Natural killer cell (primary cell): ENCODE measurements around the gene LRATD1. TPM values are rescaled to one million over a fixed set of nuclear protein-coding genes. Genes with fewer than 3 reads are reported as not detected.

Experiments
- ATAC-seq, 3 donors: fragments of 150-1000 bp in 2 of 3; fragments of 200-7000 bp in 1 of 3; cut with Tn5 transposase; 1 replicate in 1 of 3; 2 replicates in 2 of 3; pipeline ENCODE4 v1.10.0; 2021; ENCODE audit warnings: mild to moderate bottlenecking in 2 of 3, moderate library complexity in 2 of 3
- DNase-seq, 2 donors: peaks; one replicate each; pipeline versions ENCODE4 v3.0.0 to v3.0.0-alpha.2; 2013 to 2021; ENCODE audit warnings: mixed read lengths in 1 of 2
- H3K27ac ChIP-seq: one replicate; pipeline ENCODE4 v1.5.1; 2013; ENCODE audit warnings: mild to moderate bottlenecking, low read length
- H3K27me3 ChIP-seq: one replicate; pipeline ENCODE4 v1.6.1; 2013; ENCODE audit warnings: low read length; ENCODE audit not compliant: control insufficient read depth, insufficient read depth
- H3K36me3 ChIP-seq: one replicate; pipeline ENCODE4 v1.6.1; 2013; ENCODE audit warnings: low read length; ENCODE audit not compliant: control insufficient read depth, insufficient read depth
- H3K4me1 ChIP-seq: one replicate; pipeline ENCODE4 v1.6.1; 2013; ENCODE audit warnings: low read length; ENCODE audit not compliant: control insufficient read depth, insufficient read depth
- H3K4me3 ChIP-seq: one replicate; pipeline ENCODE4 v1.5.1; 2013; ENCODE audit warnings: low read length
- H3K9me3 ChIP-seq: one replicate; pipeline ENCODE4 v1.6.1; 2013; ENCODE audit warnings: low read length; ENCODE audit not compliant: control insufficient read depth, insufficient read depth
- H3K27ac Mint-ChIP-seq, 2 donors: one replicate each; pipeline ENCODE4 v1.8.0; 2022; ENCODE audit warnings: mild to moderate bottlenecking in 2 of 2, mixed read lengths in 2 of 2, moderate library complexity in 1 of 2
- H3K27me3 Mint-ChIP-seq, 2 donors: one replicate each; pipeline ENCODE4 v1.8.0; 2022; ENCODE audit warnings: low read depth in 2 of 2, mixed read lengths in 2 of 2
- H3K36me3 Mint-ChIP-seq: one replicate; pipeline ENCODE4 v1.8.0; 2022; ENCODE audit warnings: mixed read lengths
- H3K4me1 Mint-ChIP-seq, 2 donors: one replicate each; pipeline ENCODE4 v1.8.0; 2022; ENCODE audit warnings: mixed read lengths in 2 of 2
- H3K4me3 Mint-ChIP-seq: one replicate; pipeline ENCODE4 v1.8.0; 2022; ENCODE audit warnings: mild to moderate bottlenecking, moderate library complexity, mixed read lengths
- H3K9me3 Mint-ChIP-seq, 2 donors: one replicate each; pipeline ENCODE4 v1.8.0; 2022; ENCODE audit warnings: mixed read lengths in 2 of 2
- CTCF ChIP-seq: fragments of 200-600 bp; IDR thresholded peaks from one replicate; pipeline ENCODE4 v1.8.0; 2022; ENCODE audit warnings: antibody characterized with exemption
- WGBS: methylation state at CpG from one replicate; pipeline ENCODE4 v1.1.7; 2013; ENCODE audit warnings: missing lambda C conversion rate; ENCODE audit not compliant: insufficient coverage; 5-methylcytosine and 5-hydroxymethylcytosine counted together
- intact Hi-C: fragments of 100-400 bp; cut with micrococcal nuclease; formaldehyde crosslinking; loops from one replicate; pipeline ENCODE4 v1.14.2; 2022
- total RNA-seq, 4 donors: library from RNA; stranded (reverse); fragments of 120-200 nt in 1 of 4; gene quantifications; one replicate each; pipeline versions ENCODE4 v1.2.3 to v1.2.4, GENCODE V29; 2013 to 2022

The LRATD1 gene
- total RNA-seq, 3 donors from 2014 or later (not counting 1 experiment from before 2014, with no cell fraction given): not detected

- Mint-ChIP-seq H3K4me3 (no peak overlapping the region), H3K4me1 (no peaks in the 10 kb centered on the region), H3K27ac (no peak overlapping the region), H3K27me3 (peaks cover 0 to 2% of the 10 kb centered on the region in 2 donors), H3K9me3 (peaks cover 10 to 15% of the 10 kb centered on the region in 2 donors), H3K36me3 (no peaks in the 10 kb centered on the region)
- H3K4me1 ChIP-seq: no peaks in the 10 kb centered on the region
- H3K4me3 ChIP-seq: no peak overlapping the region
- no peak for TF ChIP-seq CTCF
- no peaks in the 10 kb centered on the region for H3K9me3 ChIP-seq
- intact Hi-C loops: no loop called here
- no peak for DNase-seq
- no peak for ATAC-seq
- 89% methylated on average over 1 of the region's 1 CpG for WGBS
- no peaks in the 10 kb centered on the region for H3K36me3 ChIP-seq
- H3K27me3 ChIP-seq: no peaks in the 10 kb centered on the region
- no peak overlapping the region for H3K27ac ChIP-seq
Observed at GRCh38 chr2:14623237-14623636, 9.3 kb upstream of the LRATD1 start.

- H3K27ac ChIP-seq: no peak overlapping the region
- peaks cover 2% of the 10 kb centered on the region for H3K27me3 ChIP-seq
- TF ChIP-seq CTCF: no peak
- Mint-ChIP-seq H3K4me1 (no peaks in the 10 kb centered on the region), H3K27ac (no peak overlapping the region), H3K9me3 (peaks cover 7 to 9% of the 10 kb centered on the region in 2 donors), H3K36me3 (no peaks in the 10 kb centered on the region), H3K27me3 (peaks cover 9 to 21% of the 10 kb centered on the region in 2 donors), H3K4me3 (no peak overlapping the region)
- H3K4me3 ChIP-seq: no peak overlapping the region
- no peaks in the 10 kb centered on the region for H3K4me1 ChIP-seq
- intact Hi-C loops: no loop called here
- no peaks in the 10 kb centered on the region for H3K36me3 ChIP-seq
- ATAC-seq (no peak), DNase-seq (no peak)
- WGBS: 69% methylated on average over 3 of the region's 3 CpGs
- H3K9me3 ChIP-seq: no peaks in the 10 kb centered on the region
Observed at GRCh38 chr2:14626873-14627272, 5.6 kb upstream of the LRATD1 start.

DNA sequence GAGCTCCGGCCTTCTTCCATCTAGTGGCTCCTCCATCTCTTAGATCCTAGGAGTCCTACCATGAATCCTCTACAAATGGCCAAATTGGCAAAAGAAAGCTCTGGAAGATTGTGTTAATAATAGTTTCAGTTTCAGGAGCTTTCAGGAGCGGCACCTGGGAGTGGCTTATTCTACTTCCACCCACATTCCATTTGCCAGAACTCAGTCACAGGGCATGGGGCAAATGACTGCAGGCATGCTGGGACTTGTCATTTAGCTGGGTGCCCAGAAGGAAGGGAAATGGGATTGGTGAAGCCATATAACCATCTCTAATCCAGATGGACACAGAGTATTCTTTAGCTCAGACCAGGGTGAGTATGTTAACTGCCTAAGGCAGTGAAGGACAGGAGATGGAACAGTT, 3.6 kb upstream of the LRATD1 start:
- no peak overlapping the region for H3K27ac ChIP-seq
- no peak for ATAC-seq
- peaks cover 7 to 9% of the 10 kb centered on the region in 2 donors for H3K9me3 Mint-ChIP-seq
- peaks cover 13% of the 10 kb centered on the region for H3K27me3 ChIP-seq
- no peaks in the 10 kb centered on the region for H3K4me1 ChIP-seq
- 80% methylated on average over 1 of the region's 2 CpGs for WGBS
- no peak overlapping the region for H3K27ac Mint-ChIP-seq
- H3K4me3 Mint-ChIP-seq: no peak overlapping the region
- intact Hi-C loops: no loop called here
- H3K27me3 Mint-ChIP-seq: peaks cover 20 to 29% of the 10 kb centered on the region in 2 donors
- no peaks in the 10 kb centered on the region for H3K36me3 ChIP-seq
- no peak for DNase-seq
- H3K36me3 Mint-ChIP-seq: no peaks in the 10 kb centered on the region
- H3K9me3 ChIP-seq: no peaks in the 10 kb centered on the region
- H3K4me3 ChIP-seq: no peak overlapping the region
- no peaks in the 10 kb centered on the region for H3K4me1 Mint-ChIP-seq
- no peak for TF ChIP-seq CTCF

DNA sequence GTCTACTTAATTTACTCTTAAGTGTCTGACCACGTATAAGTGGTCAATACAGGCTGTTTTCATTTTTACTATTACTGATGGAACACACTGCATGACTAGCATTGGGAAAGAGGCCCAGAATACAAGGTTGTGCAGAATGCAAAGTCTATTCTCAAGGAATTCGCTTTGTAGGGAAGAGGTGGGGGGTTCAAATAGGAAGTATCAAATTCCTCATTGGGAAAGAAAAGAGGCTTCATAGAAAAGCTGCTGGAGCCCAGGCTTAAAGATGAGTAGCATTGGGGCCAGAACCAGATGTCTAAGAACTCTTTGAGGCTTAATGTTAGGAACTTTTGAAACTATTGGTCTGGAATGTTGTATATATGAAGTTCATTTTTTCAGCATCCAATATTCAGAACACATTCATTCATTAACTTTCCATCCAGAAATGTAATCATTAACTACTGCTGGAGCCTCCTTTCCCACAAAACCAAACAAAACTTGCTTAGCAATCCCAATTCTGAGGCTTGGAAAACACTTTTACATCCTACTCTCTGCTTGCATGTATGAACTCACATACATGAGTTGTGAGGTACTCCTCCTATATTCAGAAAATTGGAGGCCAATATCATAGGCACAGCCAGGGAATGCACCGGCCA, 994 bp upstream of the LRATD1 start:
- Mint-ChIP-seq H3K4me1 (no peaks in the 10 kb centered on the region), H3K27me3 (peaks cover 32 to 43% of the 10 kb centered on the region in 2 donors), H3K4me3 (no peak overlapping the region), H3K9me3 (peaks cover 7 to 9% of the 10 kb centered on the region in 2 donors), H3K27ac (no peak overlapping the region), H3K36me3 (no peaks in the 10 kb centered on the region)
- DNase-seq (no peak), ATAC-seq (no peak)
- Histone ChIP-seq H3K4me3 (no peak overlapping the region), H3K27me3 (peaks cover 20% of the 10 kb centered on the region), H3K27ac (no peak overlapping the region), H3K9me3 (no peaks in the 10 kb centered on the region), H3K4me1 (no peaks in the 10 kb centered on the region), H3K36me3 (no peaks in the 10 kb centered on the region)
- 61% methylated on average over 3 of the region's 3 CpGs for WGBS
- TF ChIP-seq CTCF: no peak
- intact Hi-C loops: no loop called here
